GM21447 (cell line): ENCODE measurements around the gene EIF6.

Source experiments
- ATAC-seq: cut with Tn5 transposase; IDR thresholded peaks from one replicate; pipeline ENCODE4 v1.9.1; 2021; ENCODE audit not compliant: unreplicated experiment

The EIF6 gene

DNA sequence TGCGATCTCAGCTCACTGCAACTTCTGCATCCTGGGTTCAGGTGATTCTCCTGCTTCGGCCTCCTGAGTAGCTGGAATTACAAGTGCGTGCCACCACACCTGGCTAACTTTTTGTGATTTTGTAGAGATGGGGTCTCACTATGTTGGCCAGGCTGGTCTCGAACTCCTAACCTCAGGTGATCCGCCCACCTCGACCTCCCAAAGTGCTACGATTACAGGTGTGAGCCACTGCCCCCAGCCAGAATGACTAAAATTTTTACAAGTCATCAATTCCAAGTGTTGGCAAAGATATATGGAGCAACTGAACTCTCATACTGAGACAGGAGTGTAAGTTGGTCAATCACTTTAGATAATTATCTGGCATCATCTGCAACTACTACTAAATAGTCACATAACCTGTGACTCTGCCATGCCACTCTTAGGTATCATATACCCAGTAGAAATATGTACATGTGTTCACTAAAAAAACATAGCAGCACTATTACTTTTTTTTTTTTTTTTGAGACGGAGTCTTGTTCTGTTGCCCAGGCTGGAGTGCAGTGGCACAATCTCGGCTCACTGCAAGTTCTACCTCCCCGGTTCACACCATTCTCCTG is 3.0 kb downstream of the EIF6 start:
- ATAC-seq = no peak

DNA sequence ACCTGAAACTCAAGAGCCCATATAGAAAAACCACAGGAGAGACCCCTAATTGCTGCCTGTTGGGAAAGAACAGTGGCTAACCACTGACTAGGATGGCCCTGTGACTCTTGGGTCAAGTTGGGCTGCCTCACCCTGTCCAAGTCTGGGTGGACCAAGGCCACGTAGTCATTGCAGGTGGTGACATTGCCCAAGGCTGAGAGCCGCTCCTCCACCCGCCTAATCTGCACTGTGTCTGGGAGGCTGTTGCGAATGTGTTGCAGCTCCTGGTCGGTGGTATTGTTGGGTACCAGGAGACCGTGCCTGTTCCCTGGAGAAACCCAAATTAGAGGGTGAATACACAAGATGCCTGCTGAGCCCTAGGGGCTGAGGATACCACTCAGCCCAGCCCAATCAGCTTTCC is 4.0 kb downstream of the EIF6 start:
- no peak for ATAC-seq

DNA sequence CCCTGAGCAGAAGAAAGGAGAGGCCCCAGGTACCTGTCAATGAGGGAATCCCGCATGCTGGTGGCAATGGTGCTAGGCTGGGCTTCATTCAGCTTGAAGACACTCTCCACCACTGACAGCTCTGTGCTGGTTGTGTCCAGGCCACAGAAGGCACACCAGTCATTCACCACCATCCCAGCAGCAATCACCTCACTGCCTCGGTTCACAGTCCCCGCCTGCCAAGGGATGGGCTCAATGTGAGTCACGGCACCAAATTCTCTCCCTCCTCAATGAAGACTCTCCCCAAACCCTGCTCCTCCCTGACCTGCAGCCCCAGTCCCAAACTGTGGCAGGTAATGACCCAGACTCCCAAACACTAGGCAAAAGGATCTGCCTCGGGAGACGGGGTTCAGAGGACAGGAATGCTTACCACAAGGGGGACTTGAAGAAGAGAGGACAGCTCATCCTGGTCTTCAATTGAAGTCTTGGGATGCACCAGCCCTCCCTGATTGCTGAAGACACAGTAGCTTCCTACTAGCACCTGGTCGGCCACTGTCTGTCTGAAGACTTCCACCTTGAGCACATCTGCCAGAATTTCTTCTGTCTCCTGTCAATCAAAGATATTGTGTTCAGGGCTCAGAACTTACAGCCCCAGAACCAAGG is 4.9 kb downstream of the EIF6 start:
- ATAC-seq = no peak

DNA sequence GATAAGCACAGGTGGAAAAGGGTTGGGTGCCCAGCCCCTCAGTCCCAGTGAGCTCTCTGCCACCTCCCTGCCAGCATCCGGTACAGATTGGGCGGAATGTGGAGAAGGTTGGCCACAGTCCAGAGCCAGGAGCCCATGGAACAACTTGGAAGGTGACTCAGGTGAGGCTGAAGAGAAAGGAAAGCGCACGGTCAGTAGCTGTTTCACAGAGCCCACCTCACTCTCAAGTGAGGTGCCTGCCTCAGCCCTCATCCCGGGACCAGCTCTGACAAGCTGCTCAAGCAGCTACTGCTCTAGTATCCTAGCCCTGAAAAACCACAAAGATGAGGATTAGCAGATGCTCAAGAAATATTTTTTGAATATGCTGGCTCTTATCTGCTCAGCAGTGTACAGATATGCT is 5.5 kb downstream of the EIF6 start:
- ATAC-seq = no peak

DNA sequence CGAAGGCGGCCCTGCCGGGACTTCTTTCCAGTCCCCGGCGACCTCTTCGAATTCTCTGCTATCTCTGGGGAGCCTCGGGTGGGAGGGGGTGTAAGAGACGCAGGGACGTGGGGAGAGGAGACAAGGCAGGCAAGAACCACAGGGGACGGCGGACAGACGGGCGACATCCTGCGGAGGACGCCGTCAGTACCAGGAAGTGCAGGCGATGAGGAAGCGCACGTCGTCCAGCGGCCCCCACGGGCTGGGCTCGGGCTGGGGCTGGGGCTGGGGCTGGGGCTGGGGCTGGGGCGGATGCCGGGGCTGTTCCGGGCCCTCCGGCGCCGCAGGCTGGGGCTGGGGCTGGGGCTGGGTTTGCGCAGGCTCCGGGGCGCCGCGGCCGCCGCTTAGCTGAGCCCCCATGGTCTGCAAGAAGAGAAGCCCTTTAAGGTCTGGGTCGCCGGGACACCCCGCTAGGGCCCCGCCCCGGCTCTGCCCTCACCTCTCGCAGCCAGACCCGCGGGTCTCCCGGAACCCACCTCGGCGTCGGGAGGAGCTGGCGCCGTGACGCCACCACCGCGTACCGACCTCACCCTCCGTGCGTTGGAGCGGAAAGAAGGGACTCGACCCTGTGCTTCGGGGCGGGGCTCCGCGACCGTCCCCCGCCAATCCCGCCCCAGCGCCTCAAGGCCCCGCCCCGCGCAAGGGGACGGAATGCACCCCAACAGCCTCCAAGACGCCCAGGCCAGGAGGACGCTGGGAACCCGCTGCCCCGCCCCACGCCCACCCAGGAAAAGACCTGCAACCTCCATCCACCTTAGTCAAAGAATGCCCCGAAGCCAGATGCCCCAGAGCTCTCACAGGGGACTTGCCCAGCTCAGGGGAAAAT is 6.8 kb downstream of the EIF6 start, which contains the start of gene MMP24OS:
Gene MMP24OS (minus strand): TSS at position 592 of the 865 bp plus-strand sequence. CDS start 193 bp downstream, at position 399.
- ATAC-seq = peak; percentile 76

DNA sequence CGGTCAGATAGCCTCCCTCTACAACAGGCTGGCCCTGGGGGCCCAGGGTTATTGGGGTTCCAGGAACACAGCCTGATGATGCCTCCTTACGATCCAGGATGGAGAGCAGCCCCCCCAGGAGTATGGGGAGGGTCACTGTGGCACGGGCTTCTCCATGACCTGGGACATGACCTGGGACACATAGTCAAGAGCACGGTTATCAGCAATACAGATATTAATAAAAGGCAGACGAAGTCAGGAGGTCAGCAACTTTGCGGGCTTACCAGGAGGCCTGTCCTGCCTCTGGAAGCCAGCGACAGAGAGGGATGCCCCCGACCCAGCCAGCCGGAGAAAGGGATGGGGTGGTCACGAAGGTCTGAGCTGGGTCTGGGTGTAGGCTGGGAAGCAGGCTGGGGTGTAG is 7.4 kb downstream of the EIF6 start:
- ATAC-seq = no peak

DNA sequence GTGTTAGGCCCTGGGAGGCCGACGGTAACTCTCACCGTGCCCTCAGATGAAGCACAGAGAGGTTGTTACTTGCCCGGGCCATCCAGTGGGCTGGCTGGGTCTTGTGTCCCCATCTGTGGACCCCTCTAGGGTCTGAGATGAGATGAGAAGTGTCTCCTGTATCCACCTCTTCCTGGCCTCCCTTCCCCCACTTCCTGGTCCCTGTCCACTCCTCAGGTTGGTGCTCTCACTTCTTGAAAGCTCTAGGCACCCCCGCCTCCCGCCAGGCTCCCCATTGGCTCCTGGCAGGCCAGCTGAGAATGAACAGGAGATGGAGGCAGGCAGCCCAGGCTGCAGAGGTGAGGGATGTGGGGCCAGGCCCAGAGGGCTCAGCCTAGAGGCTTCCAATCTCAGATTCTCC is 8.2 kb downstream of the EIF6 start:
- no peak for ATAC-seq

DNA sequence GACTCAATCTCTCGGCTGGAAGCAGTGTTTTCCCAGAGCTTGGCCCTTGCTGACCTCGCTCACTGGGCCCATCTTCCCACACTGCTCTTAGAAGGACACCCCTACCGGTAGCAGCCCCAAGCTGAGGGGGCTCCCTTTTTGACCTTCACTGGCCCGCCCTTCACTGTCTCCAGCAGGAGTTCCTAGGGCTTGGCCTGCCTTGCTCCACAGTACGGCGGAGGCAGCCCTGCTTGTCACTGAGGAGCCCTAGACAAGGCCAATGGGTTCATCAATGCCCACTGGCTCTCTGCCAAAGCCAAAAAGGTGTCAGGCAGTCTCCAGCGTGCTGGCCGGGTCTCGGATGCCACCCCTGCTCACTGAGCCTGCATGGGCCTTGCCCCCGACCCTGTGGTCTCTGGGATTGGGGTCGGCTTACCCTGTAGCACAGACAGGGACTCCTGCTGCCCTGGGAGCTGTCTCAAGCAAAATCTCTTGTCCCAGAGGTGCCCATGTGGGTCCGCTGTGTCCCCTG is 8.8 kb downstream of the EIF6 start:
- ATAC-seq = no peak

DNA sequence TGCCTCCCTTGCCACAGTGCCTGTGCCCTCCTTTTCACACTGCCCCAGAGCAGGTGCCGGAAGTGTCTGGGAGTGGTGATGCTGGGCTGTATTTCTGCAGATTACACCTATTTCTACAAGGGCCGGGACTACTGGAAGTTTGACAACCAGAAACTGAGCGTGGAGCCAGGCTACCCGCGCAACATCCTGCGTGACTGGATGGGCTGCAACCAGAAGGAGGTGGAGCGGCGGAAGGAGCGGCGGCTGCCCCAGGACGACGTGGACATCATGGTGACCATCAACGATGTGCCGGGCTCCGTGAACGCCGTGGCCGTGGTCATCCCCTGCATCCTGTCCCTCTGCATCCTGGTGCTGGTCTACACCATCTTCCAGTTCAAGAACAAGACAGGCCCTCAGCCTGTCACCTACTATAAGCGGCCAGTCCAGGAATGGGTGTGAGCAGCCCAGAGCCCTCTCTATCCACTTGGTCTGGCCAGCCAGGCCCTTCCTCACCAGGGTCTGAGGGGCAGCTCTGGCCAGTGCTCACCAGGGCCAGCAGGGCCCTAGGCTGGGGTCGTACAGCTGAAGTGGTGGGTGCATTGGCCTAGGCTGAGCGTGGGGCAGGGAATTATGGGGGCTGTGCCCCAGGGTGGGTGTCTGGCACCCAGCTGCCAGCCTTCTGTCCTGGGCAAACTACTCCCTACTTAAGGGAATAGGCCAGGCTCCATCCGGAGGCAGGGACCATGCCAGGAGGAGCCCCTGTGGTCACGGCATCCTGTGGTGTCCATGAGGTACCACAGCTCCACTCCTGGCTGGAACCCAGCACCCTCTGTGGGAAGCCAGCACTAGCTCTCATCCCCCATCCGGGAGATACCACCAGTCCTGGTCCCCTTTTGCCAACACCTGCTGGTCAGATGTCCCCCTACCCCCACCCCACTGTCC is 10.1 kb downstream of the EIF6 start:
- ATAC-seq = no peak

DNA sequence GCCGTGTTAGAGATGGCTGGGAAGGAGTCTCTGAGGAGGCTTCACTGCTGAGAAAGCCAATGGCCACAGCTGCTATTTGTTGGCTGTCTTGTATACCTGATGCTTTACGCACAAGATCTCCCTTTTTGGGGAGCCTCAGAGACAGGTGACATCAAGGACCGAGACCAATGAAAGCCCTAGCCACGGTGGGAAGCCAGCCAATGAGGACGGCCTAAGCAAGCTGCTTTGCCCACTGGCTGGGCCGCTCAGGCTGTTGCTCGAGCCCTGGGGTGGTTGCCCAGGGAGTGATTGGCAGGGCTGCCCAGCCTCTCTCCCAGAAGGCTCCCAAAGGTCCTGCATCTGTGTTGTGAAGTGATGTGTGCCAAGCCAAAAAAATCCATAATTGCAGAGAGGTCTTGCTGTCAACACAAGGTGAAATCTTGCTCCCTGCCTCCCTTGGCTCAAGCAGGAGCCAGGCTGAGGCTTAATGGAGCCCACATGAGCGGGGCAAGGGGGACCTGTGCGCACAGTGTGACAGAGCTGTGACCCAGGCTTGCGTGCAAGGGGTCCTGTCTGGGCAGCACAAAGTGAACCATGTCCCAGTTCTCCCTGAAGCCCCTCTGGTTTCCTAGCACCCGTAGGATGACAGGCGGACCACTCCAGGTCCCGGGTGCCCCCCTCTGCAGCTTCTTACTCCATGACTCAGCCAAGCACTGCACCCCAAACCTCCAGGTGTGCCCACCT is 11.0 kb downstream of the EIF6 start:
- no peak for ATAC-seq

DNA sequence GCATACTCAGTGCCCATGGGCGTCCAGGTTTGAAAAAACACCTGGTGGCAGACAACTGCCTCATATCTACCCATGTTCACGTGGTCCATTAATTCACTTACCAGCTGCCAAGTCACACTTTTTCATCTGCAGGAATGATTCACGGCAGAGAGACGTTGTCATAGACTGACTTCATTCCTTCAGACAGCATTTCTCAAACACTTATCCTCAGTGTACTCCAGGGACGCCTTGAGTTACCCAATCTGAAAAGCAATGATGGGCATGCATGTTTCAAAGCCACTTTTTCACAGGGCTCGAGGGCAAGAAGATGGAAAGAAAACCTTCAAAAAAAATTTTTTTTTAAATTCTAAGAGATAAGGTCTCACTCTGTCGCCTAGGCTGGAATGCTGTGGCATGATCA is 12.7 kb downstream of the EIF6 start:
- no peak for ATAC-seq

DNA sequence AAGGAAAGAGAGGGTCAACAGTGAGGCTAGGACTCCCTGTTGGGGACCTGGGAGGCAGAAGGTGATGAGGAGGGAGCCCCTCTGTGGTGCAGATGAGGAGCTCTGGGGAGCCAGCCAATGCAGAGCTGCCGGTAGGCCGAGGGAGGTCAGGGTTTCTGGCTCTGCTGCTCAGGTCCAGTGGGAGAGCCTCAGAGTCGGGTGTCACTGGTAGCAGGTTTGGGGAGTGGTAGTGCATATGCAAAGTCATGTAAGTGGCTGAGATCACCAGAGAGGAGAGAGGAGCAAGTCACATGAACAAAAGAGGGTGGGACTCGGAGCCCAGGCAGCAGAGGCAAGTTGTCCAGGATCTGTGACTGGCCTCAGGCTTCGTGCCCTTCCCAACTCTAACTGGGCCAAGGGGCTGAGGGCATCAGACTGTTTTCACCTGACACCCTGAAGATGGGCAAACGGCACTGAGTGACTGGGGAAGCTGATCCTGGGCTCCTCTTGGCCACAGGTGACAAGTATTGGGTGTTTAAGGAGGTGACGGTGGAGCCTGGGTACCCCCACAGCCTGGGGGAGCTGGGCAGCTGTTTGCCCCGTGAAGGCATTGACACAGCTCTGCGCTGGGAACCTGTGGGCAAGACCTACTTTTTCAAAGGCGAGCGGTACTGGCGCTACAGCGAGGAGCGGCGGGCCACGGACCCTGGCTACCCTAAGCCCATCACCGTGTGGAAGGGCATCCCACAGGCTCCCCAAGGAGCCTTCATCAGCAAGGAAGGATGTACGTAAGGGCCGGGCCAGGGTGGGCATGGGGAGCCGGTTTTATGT is 13.3 kb downstream of the EIF6 start:
- ATAC-seq = no peak

DNA sequence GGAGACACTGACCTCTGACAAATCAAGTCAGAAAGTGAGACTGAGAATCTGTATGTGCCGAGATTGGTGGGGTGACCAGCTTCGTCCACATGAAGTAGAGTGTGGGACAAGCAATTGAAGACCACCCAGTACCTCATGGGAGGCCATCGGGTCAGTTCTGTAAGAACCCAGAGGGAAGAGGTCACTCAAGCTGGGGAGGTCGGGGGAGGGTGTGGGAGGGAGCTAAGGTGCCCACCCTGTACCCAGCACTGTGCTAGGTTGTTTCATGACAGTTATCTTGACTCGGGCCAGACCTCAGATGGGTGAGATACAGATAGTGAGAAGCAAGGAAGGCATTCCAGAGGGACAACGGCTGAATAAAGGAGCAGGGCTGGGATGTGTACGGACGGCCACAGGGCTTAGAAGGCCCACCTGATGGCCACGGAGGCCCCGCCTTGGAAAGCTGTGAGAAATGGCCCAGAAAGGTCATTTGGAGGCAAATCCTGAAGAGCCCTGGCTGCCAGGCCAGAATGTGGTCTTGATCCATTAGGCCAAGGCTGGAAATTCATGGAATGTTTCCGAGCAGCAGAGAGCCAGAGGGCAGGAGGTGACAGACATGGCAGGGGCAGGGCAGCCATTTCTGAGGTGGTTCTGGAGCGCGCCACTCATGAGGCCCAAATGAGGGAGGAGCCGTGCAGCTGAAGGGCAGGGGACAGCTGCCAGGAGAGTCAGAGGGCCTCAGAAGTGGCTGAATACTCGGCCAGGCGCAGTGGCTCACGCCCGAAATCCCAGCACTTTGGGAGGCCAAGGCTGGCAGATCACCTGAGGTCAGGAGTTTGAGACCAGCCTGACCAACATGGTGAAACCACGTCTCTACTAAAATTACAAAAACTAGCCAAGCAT is 14.3 kb downstream of the EIF6 start:
- ATAC-seq = no peak

DNA sequence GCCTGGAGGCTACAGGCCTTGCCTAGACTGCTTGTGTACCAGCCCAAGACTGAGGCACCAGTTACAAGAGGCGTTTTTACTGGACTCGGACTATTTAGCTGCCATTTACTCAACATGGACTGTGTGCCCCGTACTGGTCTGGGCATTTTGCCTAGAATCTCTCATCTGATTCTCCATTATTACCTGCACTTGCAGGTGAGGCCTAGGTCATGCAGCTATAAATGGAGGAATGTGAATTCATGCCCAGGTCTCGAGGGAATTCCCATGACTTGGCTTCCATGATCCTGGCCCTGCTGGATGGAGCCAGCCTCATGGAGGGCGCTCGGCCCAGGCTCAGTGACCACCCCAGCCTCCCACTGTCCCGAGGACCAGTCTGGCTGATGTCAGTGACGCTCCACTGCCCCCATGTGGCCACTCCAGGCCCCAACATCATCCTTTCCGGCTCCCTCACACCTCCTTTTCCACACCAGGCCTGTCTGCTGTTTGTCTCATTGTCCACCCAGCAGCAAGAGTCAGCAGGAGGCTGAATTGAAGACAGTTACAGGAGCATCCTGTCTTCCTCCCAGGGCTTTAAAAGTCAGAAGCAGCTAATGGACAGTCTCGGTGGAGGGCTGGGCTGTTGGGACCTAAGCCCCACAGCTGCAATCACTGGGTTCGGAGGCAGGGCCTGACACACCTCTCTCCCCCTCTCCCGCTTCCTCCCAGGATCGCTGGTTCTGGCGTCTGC is 15.4 kb downstream of the EIF6 start:
- no peak for ATAC-seq

DNA sequence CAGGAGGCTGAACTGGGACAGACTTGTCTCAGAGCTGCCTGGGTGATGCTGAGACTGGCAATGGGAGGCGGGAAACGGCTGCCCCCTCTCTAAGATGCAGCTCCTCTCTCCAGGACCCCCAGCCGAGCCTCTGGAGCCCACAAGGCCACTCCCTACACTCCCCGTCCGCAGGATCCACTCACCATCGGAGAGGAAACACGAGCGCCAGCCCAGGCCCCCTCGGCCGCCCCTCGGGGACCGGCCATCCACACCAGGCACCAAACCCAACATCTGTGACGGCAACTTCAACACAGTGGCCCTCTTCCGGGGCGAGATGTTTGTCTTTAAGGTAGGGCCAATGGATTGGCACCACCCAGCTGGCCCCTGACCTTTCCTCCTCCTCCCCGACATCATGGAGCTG is 17.5 kb downstream of the EIF6 start:
- no peak for ATAC-seq

DNA sequence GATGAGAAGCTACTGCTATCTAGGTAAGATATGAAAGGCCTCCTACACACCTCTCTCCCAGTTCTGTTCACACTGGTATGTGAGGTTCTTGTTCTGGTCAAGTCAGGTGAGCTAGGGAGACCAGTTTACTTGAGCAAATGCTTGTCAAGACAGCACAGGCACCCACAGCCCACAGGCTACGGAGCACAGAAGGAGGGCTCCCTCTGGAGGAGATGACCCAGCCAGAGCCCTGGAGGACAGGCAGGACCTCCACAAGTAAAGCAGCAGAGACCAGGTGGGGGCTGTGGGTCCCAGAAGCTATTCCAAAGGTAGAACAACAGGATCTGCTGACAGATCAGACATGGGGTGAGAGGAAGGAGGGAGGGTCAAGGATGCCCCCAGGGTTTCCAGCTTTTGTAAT is 19.8 kb downstream of the EIF6 start:
- ATAC-seq = no peak

DNA sequence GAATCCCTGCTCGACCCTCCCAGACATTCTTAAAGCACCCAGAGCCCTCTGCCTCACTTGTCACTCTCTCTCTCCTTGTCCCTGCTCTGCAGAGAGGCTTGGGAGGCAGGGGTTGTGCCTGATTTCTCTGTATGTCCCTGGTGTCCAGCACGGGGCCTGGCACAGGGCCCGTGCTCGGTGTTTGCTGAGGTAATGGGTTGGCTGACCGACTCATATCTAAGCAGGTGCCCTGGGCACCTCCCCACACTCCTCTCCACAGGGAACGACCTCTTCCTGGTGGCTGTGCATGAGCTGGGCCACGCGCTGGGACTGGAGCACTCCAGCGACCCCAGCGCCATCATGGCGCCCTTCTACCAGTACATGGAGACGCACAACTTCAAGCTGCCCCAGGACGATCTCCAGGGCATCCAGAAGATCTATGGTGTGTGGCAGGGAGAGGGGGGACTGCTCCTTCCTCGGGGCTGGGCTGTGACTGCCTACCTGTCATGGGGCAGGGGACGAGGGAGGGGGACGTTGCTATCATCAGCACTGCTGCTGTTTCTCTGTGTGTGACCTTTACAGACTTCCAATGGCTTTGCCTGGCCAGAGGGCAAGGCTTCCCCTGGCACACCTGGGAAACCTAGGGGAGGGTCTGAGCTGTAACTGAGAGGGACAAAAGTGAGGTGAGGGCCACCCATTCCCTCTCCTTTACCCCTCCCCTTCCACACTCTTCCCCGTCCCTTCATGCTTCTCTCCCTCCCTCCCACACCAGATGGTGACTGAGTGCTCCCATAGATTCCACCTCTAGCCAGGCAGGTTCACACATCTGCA is 20.8 kb downstream of the EIF6 start:
- ATAC-seq = no peak
